K562 (cell line): Measurements from ENCODE around the gene INSR.

ENCODE experiments used
- CTCF ChIP-seq, 3 experiments: IDR thresholded peaks in 2 of 3; conservative IDR thresholded peaks in 1 of 3; 2 replicates each; pipeline ENCODE4 v1.5.1; 2011 to 2012; ENCODE audit warnings: low read length in 3 of 3, mild to moderate bottlenecking in 3 of 3, control low read depth in 2 of 3, improper control_type of control experiment in 1 of 3, inconsistent platforms in 1 of 3, low read depth in 1 of 3, mixed read lengths in 1 of 3, moderate library complexity in 1 of 3; ENCODE audit not compliant: insufficient read depth in 2 of 3
- MAZ ChIP-seq, 2 experiments: fragments of 450-650 bp in 1 of 2; sonication (generic) in 1 of 2; formaldehyde crosslinking; IDR thresholded peaks in 1 of 2; conservative IDR thresholded peaks in 1 of 2; 2 replicates each; pipeline versions ENCODE4 v1.4.0 to v1.5.0; 2020; ENCODE audit warnings: mild to moderate bottlenecking in 1 of 2, missing genetic modification reagents in 1 of 2
- NFRKB ChIP-seq: fragments of 450-650 bp; IDR thresholded peaks from 2 replicates; pipeline ENCODE4 v1.6.1; 2016; ENCODE audit warnings: low read depth
- PCBP1 ChIP-seq: fragments of 200-400 bp; formaldehyde crosslinking; IDR thresholded peaks from 2 replicates; pipeline ENCODE4 v1.6.1; 2018; ENCODE audit warnings: mild to moderate bottlenecking, low read depth, low read length; ENCODE audit not compliant: poor library complexity, severe bottlenecking
- ZNF175 ChIP-seq: fragments of 200-800 bp; sonication (Bioruptor generic); IDR thresholded peaks from 2 replicates; pipeline ENCODE4 v1.6.1; 2016; ENCODE audit warnings: low read depth, mild to moderate bottlenecking, missing genetic modification characterization, missing compliant biosample characterization
- ZNF586 ChIP-seq: fragments of 450-650 bp; formaldehyde crosslinking; conservative IDR thresholded peaks from 2 replicates; pipeline ENCODE4 v1.4.0; 2020; ENCODE audit warnings: mild to moderate bottlenecking, moderate library complexity
- ZNF77 ChIP-seq: fragments of 250-450 bp; sonication (Bioruptor Pico); IDR thresholded peaks from 2 replicates; pipeline ENCODE4 v1.5.0; 2020

- TF ChIP-seq ZNF586 (CRISPR knock-in tag) (no peak), CTCF (IDR thresholded peaks at IDR 0.05 in 2 of 3, conservative IDR thresholded peaks at IDR 0.05 in 1 of 3; ENCODE audit: insufficient read depth in 2 of 3, low read depth in 1 of 3, low read length in 3 of 3) (no peak), ZNF77 (no peak), ZNF175 (no peak), NFRKB (no peak), PCBP1 (no peak), MAZ (CRISPR knock-in tag; conservative IDR thresholded peaks at IDR 0.05 in 1 of 2, IDR thresholded peaks at IDR 0.05 in 1 of 2) (no peak)
Measured at GRCh38 chr19:7072541-7072940, 221.7 kb downstream of the INSR start.
